ENCODE measurements around the gene PIGBOS1. TPM values are rescaled to one million over a fixed set of nuclear protein-coding genes. Genes with fewer than 3 reads are reported as not detected.

PIGBOS1 gene
- total RNA-seq, 3 donors from 2014 or later (not counting 1 experiment from before 2014, with no cell fraction given), result 7.7 to 10.9 (median 9.3) TPM

DNA sequence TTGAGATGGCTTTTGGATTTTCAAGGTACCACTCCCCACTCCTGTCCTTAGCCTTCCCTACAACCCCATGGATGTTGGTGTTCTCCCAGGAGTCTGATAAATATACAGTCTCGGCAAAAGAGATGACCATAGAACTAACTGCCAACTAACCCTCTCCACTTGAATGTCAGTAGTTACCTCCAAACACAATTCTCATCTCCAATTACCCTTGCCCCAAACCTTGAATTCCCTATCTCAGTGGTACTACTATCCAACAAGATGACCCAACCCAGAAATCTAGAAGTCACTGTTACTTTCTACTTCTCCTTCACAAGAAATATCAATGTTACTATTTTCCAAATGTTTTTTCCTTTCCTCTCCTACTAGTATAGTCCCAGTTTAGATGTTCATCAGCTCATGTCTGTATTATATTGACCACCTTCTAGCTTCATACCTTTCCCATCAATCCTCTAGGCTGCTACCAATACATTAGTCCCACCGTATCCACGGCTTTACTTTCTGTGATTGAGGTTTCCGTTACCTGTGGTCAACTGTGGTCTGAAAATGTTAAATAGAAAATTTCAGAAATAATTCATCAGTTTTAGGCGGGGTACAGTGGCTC, 38.2 kb upstream of the PIGBOS1 start:
- no peak overlapping the region for H3K27ac ChIP-seq (ENCODE audit: low read length)
- peaks cover 30% of the 10 kb centered on the region for H3K36me3 ChIP-seq (ENCODE audit: control insufficient read depth, insufficient read depth, low read length)
- intact Hi-C loops (cut with micrococcal nuclease), result no loop called here
- H3K9me3 ChIP-seq (ENCODE audit: control insufficient read depth, insufficient read depth, low read length), result no peaks in the 10 kb centered on the region
- H3K4me3 ChIP-seq (ENCODE audit: low read length), result no peak overlapping the region
- Mint-ChIP-seq H3K4me1 (peaks cover 0 to 13% of the 10 kb centered on the region in 2 donors), H3K36me3 (peaks cover 11% of the 10 kb centered on the region), H3K4me3 (no peak overlapping the region), H3K27me3 (ENCODE audit: low read depth in 2 of 2) (no peaks in the 10 kb centered on the region), H3K9me3 (no peaks in the 10 kb centered on the region), H3K27ac (peak overlapping the region in 1 of 2 donors; percentile 65)
- WGBS (ENCODE audit: insufficient coverage), result 96% methylated on average over 5 of the region's 5 CpGs
- ATAC-seq (no peak), DNase-seq (no peak)
- TF ChIP-seq, protein P1, sequence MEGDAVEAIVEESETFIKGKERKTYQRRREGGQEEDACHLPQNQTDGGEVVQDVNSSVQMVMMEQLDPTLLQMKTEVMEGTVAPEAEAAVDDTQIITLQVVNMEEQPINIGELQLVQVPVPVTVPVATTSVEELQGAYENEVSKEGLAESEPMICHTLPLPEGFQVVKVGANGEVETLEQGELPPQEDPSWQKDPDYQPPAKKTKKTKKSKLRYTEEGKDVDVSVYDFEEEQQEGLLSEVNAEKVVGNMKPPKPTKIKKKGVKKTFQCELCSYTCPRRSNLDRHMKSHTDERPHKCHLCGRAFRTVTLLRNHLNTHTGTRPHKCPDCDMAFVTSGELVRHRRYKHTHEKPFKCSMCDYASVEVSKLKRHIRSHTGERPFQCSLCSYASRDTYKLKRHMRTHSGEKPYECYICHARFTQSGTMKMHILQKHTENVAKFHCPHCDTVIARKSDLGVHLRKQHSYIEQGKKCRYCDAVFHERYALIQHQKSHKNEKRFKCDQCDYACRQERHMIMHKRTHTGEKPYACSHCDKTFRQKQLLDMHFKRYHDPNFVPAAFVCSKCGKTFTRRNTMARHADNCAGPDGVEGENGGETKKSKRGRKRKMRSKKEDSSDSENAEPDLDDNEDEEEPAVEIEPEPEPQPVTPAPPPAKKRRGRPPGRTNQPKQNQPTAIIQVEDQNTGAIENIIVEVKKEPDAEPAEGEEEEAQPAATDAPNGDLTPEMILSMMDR (IDR thresholded peaks at IDR 0.05), result no peak
- H3K27me3 ChIP-seq (ENCODE audit: control insufficient read depth, insufficient read depth, low read length), result no peaks in the 10 kb centered on the region
- H3K4me1 ChIP-seq (ENCODE audit: control insufficient read depth, insufficient read depth, low read length), result no peaks in the 10 kb centered on the region

DNA sequence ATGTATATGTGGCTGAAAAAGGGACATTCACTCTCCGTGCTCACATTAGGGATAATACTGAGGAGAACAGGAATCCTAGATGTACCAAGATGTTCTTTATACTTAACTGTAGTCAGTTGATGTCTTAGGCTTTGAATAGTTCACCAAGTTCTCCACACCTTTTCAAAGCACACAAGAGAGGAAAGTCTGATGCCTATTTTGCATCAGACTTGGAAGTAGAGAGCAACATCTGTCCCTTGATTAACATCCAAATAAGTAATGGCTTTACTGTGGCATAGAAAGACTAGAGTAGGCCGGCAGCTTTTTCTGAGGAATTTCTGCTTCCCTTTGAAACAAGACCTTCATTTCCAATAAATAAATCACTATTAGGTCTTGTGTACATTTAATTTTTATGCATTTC, 34.1 kb upstream of the PIGBOS1 start:
- Mint-ChIP-seq H3K4me3 (no peak overlapping the region), H3K9me3 (no peaks in the 10 kb centered on the region), H3K36me3 (no peaks in the 10 kb centered on the region), H3K4me1 (peaks cover 0 to 5% of the 10 kb centered on the region in 2 donors), H3K27me3 (ENCODE audit: low read depth in 2 of 2) (no peaks in the 10 kb centered on the region), H3K27ac (no peak overlapping the region)
- DNase-seq (no peak), ATAC-seq (no peak)
- no CpG with 5 or more reads among the region's 2 CpGs for WGBS (ENCODE audit: insufficient coverage)
- TF ChIP-seq, protein P1 (IDR thresholded peaks at IDR 0.05), result no peak
- no peaks in the 10 kb centered on the region for H3K27me3 ChIP-seq (ENCODE audit: control insufficient read depth, insufficient read depth, low read length)
- no peak overlapping the region for H3K4me3 ChIP-seq (ENCODE audit: low read length)
- peaks cover 33% of the 10 kb centered on the region for H3K36me3 ChIP-seq (ENCODE audit: control insufficient read depth, insufficient read depth, low read length)
- H3K4me1 ChIP-seq (ENCODE audit: control insufficient read depth, insufficient read depth, low read length), result no peaks in the 10 kb centered on the region
- no peaks in the 10 kb centered on the region for H3K9me3 ChIP-seq (ENCODE audit: control insufficient read depth, insufficient read depth, low read length)
- no peak overlapping the region for H3K27ac ChIP-seq (ENCODE audit: low read length)
- intact Hi-C loops (cut with micrococcal nuclease), result no loop called here

DNA sequence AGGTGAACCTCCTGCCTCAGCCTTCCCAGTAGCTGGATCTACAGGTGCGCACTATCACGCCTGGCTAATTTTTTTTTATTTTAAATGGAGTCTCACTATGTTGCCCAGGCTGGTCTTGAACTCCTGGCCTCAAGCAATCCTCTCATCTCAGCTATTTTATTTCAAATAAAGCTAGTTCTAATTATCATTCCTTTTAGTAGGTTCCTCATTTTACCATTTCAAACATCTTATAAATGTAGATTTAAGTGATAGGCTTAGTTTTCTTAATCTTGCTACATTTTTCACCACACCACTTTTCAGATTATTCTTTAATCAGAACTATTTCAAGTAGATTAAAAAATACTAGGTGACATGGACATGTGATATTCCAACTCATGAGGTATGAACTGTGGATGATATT, 30.4 kb upstream of the PIGBOS1 start:
- H3K27ac ChIP-seq (ENCODE audit: low read length), result no peak overlapping the region
- no peak overlapping the region for H3K4me3 Mint-ChIP-seq
- intact Hi-C loops (cut with micrococcal nuclease), result no loop called here
- H3K27me3 ChIP-seq (ENCODE audit: control insufficient read depth, insufficient read depth, low read length), result no peaks in the 10 kb centered on the region
- no peaks in the 10 kb centered on the region for H3K27me3 Mint-ChIP-seq (ENCODE audit: low read depth in 2 of 2)
- DNase-seq (no peak), ATAC-seq (no peak)
- H3K4me1 Mint-ChIP-seq, result no peaks in the 10 kb centered on the region
- H3K36me3 Mint-ChIP-seq, result no peaks in the 10 kb centered on the region
- no peak overlapping the region for H3K4me3 ChIP-seq (ENCODE audit: low read length)
- no peaks in the 10 kb centered on the region for H3K9me3 Mint-ChIP-seq
- no peaks in the 10 kb centered on the region for H3K4me1 ChIP-seq (ENCODE audit: control insufficient read depth, insufficient read depth, low read length)
- TF ChIP-seq, protein P1 (IDR thresholded peaks at IDR 0.05), result no peak
- peaks cover 33% of the 10 kb centered on the region for H3K36me3 ChIP-seq (ENCODE audit: control insufficient read depth, insufficient read depth, low read length)
- H3K9me3 ChIP-seq (ENCODE audit: control insufficient read depth, insufficient read depth, low read length), result no peaks in the 10 kb centered on the region
- H3K27ac Mint-ChIP-seq, result no peak overlapping the region
- WGBS (ENCODE audit: insufficient coverage), result 100% methylated on average over 2 of the region's 2 CpGs

DNA sequence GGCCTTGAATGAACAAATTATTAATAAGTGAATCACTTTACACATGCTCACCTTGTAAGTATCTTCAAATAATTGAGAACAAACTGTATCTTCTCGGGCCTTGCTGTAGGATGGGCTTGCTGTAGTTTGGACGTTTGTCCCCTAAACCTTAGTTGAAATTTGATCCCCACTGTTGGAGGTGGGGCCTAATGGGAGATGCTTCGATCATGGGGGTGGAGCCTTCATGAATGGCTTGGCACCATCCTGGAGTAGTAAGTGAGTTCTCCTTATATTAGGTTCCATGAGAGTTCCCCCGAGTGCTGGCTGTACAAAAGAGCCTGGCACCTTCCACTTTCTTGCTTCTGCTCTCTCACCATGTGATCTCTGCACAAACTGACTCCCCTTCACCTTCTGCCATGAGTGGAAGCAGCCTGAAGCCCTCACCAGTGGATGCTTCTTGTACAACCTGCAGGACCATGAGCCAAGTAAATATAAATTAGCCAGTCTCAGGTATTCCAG, 29.4 kb upstream of the PIGBOS1 start:
- peak overlapping the region in 1 of 2 donors; percentile 51 for H3K27ac Mint-ChIP-seq

More for the DNA sequence above, 29.4 kb upstream of the PIGBOS1 start:
- H3K9me3 ChIP-seq (ENCODE audit: control insufficient read depth, insufficient read depth, low read length), result no peaks in the 10 kb centered on the region
- no peaks in the 10 kb centered on the region for H3K9me3 Mint-ChIP-seq
- DNase-seq (no peak), ATAC-seq (no peak)
- H3K4me3 Mint-ChIP-seq, result no peak overlapping the region
- H3K36me3 Mint-ChIP-seq, result no peaks in the 10 kb centered on the region
- no peak overlapping the region for H3K27ac ChIP-seq (ENCODE audit: low read length)
- no peaks in the 10 kb centered on the region for H3K27me3 ChIP-seq (ENCODE audit: control insufficient read depth, insufficient read depth, low read length)
- peaks cover 37% of the 10 kb centered on the region for H3K36me3 ChIP-seq (ENCODE audit: control insufficient read depth, insufficient read depth, low read length)
- intact Hi-C loops (cut with micrococcal nuclease), result no loop called here
- H3K27me3 Mint-ChIP-seq (ENCODE audit: low read depth in 2 of 2), result no peaks in the 10 kb centered on the region
- H3K4me1 ChIP-seq (ENCODE audit: control insufficient read depth, insufficient read depth, low read length), result no peaks in the 10 kb centered on the region
- H3K4me3 ChIP-seq (ENCODE audit: low read length), result no peak overlapping the region
- no peaks in the 10 kb centered on the region for H3K4me1 Mint-ChIP-seq
- TF ChIP-seq, protein P1 (IDR thresholded peaks at IDR 0.05), result no peak
- 95% methylated on average over 4 of the region's 4 CpGs for WGBS (ENCODE audit: insufficient coverage)

All from natural killer cell (primary cell).